Ascending aorta (tissue), 2 donors: Measurements from ENCODE around the gene SMARCD1. TPM values are rescaled to one million over a fixed set of nuclear protein-coding genes. Genes with fewer than 3 reads are reported as not detected.

ENCODE experiments used
- DNase-seq, 2 donors: peaks; one replicate each; pipeline ENCODE4 v3.0.0-alpha.2; 2019; ENCODE audit warnings: low spot score in 2 of 2
- H3K27ac ChIP-seq, 2 donors: fragments of 200-600 bp; sonication (generic); one replicate each; pipeline ENCODE4 v1.5.1; 2016 to 2017; ENCODE audit warnings: mild to moderate bottlenecking in 1 of 2
- H3K27me3 ChIP-seq: fragments of 200-600 bp; sonication (generic); one replicate; pipeline ENCODE4 v1.5.1; 2017
- H3K36me3 ChIP-seq, 2 donors: fragments of 200-600 bp; sonication (generic); one replicate each; pipeline ENCODE4 v1.5.1; 2016
- H3K4me1 ChIP-seq, 2 donors: fragments of 200-600 bp; sonication (generic); one replicate each; pipeline ENCODE4 v1.5.1; 2016 to 2017; ENCODE audit warnings: mild to moderate bottlenecking in 1 of 2
- H3K4me3 ChIP-seq, 2 donors: fragments of 200-600 bp; sonication (generic); one replicate each; pipeline ENCODE4 v1.5.1; 2016 to 2017; ENCODE audit warnings: mild to moderate bottlenecking in 1 of 2
- H3K9me3 ChIP-seq, 2 donors: fragments of 200-600 bp; sonication (generic); one replicate each; pipeline ENCODE4 v1.5.1; 2016
- CTCF ChIP-seq, 3 experiments: fragments of 200-600 bp in 2 of 3; fragments of 450-650 bp in 1 of 3; sonication (generic) in 2 of 3; IDR thresholded peaks; one replicate each; pipeline ENCODE4 v1.5.1; 2016 to 2019; ENCODE audit warnings: antibody characterized with exemption in 3 of 3, mild to moderate bottlenecking in 1 of 3, moderate library complexity in 1 of 3
- intact Hi-C: fragments of 100-400 bp; cut with DNase I; formaldehyde crosslinking; loops from one replicate; pipeline ENCODE4 v1.15.1; 2023
- total RNA-seq: library from RNA; depleted of rRNA; stranded (reverse); fragments of >200 nt; gene quantifications from one replicate; pipeline ENCODE4 v1.1.0, GENCODE V29; 2016

Gene SMARCD1
- total RNA-seq, 1 donor from 2014 or later, result 277 TPM

GRCh38 chr12:50052964-50053363 is 32.2 kb upstream of the SMARCD1 start:
- Histone ChIP-seq H3K27ac (no peak overlapping the region), H3K9me3 (no peaks in the 10 kb centered on the region), H3K36me3 (no peaks in the 10 kb centered on the region), H3K4me3 (no peak overlapping the region), H3K4me1 (peaks cover 3 to 5% of the 10 kb centered on the region in 2 donors), H3K27me3 (no peaks in the 10 kb centered on the region)
- no peak for DNase-seq
- intact Hi-C loops, result no loop called here
- TF ChIP-seq CTCF (IDR thresholded peaks at IDR 0.05), result no peak

GRCh38 chr12:50053583-50053982 is 31.6 kb upstream of the SMARCD1 start:
- H3K9me3 ChIP-seq, result no peaks in the 10 kb centered on the region
- intact Hi-C loops, result no loop called here
- no peaks in the 10 kb centered on the region for H3K27me3 ChIP-seq
- H3K4me1 ChIP-seq, result peaks cover 5% of the 10 kb centered on the region in 2 donors
- no peaks in the 10 kb centered on the region for H3K36me3 ChIP-seq
- H3K27ac ChIP-seq, result no peak overlapping the region
- no peak for DNase-seq
- no peak overlapping the region for H3K4me3 ChIP-seq
- TF ChIP-seq CTCF (IDR thresholded peaks at IDR 0.05), result no peak

- intact Hi-C loops, result loop anchor here (2.0 to 5.0 kb wide), 3 partner anchors 89 to 279 kb away; no protein-coding TSS in a partner anchor
- Histone ChIP-seq H3K9me3 (no peaks in the 10 kb centered on the region), H3K27me3 (no peaks in the 10 kb centered on the region), H3K4me3 (no peak overlapping the region), H3K27ac (no peak overlapping the region), H3K36me3 (no peaks in the 10 kb centered on the region), H3K4me1 (peaks cover 2 to 5% of the 10 kb centered on the region in 2 donors)
- no peak for DNase-seq
- TF ChIP-seq CTCF (IDR thresholded peaks at IDR 0.05), result peak; percentile 78 to 94 (median 92)
Measured at GRCh38 chr12:50055831-50056638, 29.1 kb upstream of the SMARCD1 start.

GRCh38 chr12:50056639-50056976 is 28.5 kb upstream of the SMARCD1 start:
- Histone ChIP-seq H3K36me3 (no peaks in the 10 kb centered on the region), H3K4me3 (peak overlapping the region in 1 of 2 donors; percentile 73), H3K9me3 (no peaks in the 10 kb centered on the region), H3K4me1 (peaks cover 2 to 5% of the 10 kb centered on the region in 2 donors), H3K27ac (no peak overlapping the region), H3K27me3 (no peaks in the 10 kb centered on the region)
- DNase-seq, result no peak
- intact Hi-C loops, result loop anchor here (2.0 to 5.0 kb wide), 3 partner anchors 90 to 279 kb away; no protein-coding TSS in a partner anchor
- TF ChIP-seq CTCF (IDR thresholded peaks at IDR 0.05), result no peak

GRCh38 chr12:50057000-50057841 is 27.9 kb upstream of the SMARCD1 start, which contains the start of gene ASIC1:
TSS of gene ASIC1 (plus strand) at chr12:50057596. CDS start at chr12:50058767, 1,171 bp downstream.
- no peak within 1 kb of the TSS for H3K27ac ChIP-seq
- intact Hi-C loops, result loop anchor here (2.0 to 5.0 kb wide), 3 partner anchors 90 to 280 kb away; no protein-coding TSS in a partner anchor
- no peaks in the 10 kb centered on the region for H3K36me3 ChIP-seq
- H3K4me3 ChIP-seq, result peak within 1 kb of the TSS; percentile 56 to 73
- H3K9me3 ChIP-seq, result no peaks in the 10 kb centered on the region
- DNase-seq, result peak in 1 of 2 donors; percentile 79
- no peaks in the 10 kb centered on the region for H3K27me3 ChIP-seq
- TF ChIP-seq CTCF (IDR thresholded peaks at IDR 0.05), result peak in 1 of 3 experiments; percentile 7
- peaks cover 2 to 5% of the 10 kb centered on the region in 2 donors for H3K4me1 ChIP-seq
